Ascending aorta (tissue), 2 donors: ENCODE data around the gene TLR6. TPM values are rescaled to one million over a fixed set of nuclear protein-coding genes. Genes with fewer than 3 reads are reported as not detected.

ENCODE experiments used
- DNase-seq, 2 donors: peaks; one replicate each; pipeline ENCODE4 v3.0.0-alpha.2; 2019; ENCODE audit warnings: low spot score in 2 of 2
- H3K27ac ChIP-seq, 2 donors: fragments of 200-600 bp; sonication (generic); one replicate each; pipeline ENCODE4 v1.5.1; 2016 to 2017; ENCODE audit warnings: mild to moderate bottlenecking in 1 of 2
- H3K27me3 ChIP-seq: fragments of 200-600 bp; sonication (generic); one replicate; pipeline ENCODE4 v1.5.1; 2017
- H3K36me3 ChIP-seq, 2 donors: fragments of 200-600 bp; sonication (generic); one replicate each; pipeline ENCODE4 v1.5.1; 2016
- H3K4me1 ChIP-seq, 2 donors: fragments of 200-600 bp; sonication (generic); one replicate each; pipeline ENCODE4 v1.5.1; 2016 to 2017; ENCODE audit warnings: mild to moderate bottlenecking in 1 of 2
- H3K4me3 ChIP-seq, 2 donors: fragments of 200-600 bp; sonication (generic); one replicate each; pipeline ENCODE4 v1.5.1; 2016 to 2017; ENCODE audit warnings: mild to moderate bottlenecking in 1 of 2
- H3K9me3 ChIP-seq, 2 donors: fragments of 200-600 bp; sonication (generic); one replicate each; pipeline ENCODE4 v1.5.1; 2016
- intact Hi-C: fragments of 100-400 bp; cut with DNase I; formaldehyde crosslinking; loops from one replicate; pipeline ENCODE4 v1.15.1; 2023
- total RNA-seq: library from RNA; depleted of rRNA; stranded (reverse); fragments of >200 nt; gene quantifications from one replicate; pipeline ENCODE4 v1.1.0, GENCODE V29; 2016
- TF ChIP-seq, protein P1 (sequence below), 3 experiments: fragments of 200-600 bp in 2 of 3; fragments of 450-650 bp in 1 of 3; sonication (generic) in 2 of 3; IDR thresholded peaks; one replicate each; pipeline ENCODE4 v1.5.1; 2016 to 2019; ENCODE audit warnings: antibody characterized with exemption in 3 of 3, mild to moderate bottlenecking in 1 of 3, moderate library complexity in 1 of 3

TLR6 gene
- total RNA-seq, 1 donor from 2014 or later = 0.11 TPM

- intact Hi-C loops = loop anchor here (5.0 kb wide), 2 partner anchors 34 to 796 kb away; no protein-coding TSS in a partner anchor
- Histone ChIP-seq H3K27ac (peak overlapping the region; percentile 2 to 50), H3K9me3 (no peaks in the 10 kb centered on the region), H3K4me1 (no peaks in the 10 kb centered on the region), H3K36me3 (no peaks in the 10 kb centered on the region), H3K4me3 (no peak overlapping the region), H3K27me3 (no peaks in the 10 kb centered on the region)
- no peak for DNase-seq
- TF ChIP-seq, protein P1, sequence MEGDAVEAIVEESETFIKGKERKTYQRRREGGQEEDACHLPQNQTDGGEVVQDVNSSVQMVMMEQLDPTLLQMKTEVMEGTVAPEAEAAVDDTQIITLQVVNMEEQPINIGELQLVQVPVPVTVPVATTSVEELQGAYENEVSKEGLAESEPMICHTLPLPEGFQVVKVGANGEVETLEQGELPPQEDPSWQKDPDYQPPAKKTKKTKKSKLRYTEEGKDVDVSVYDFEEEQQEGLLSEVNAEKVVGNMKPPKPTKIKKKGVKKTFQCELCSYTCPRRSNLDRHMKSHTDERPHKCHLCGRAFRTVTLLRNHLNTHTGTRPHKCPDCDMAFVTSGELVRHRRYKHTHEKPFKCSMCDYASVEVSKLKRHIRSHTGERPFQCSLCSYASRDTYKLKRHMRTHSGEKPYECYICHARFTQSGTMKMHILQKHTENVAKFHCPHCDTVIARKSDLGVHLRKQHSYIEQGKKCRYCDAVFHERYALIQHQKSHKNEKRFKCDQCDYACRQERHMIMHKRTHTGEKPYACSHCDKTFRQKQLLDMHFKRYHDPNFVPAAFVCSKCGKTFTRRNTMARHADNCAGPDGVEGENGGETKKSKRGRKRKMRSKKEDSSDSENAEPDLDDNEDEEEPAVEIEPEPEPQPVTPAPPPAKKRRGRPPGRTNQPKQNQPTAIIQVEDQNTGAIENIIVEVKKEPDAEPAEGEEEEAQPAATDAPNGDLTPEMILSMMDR (IDR thresholded peaks at IDR 0.05) = no peak
Measured at GRCh38 chr4:38858097-38858420, 1.4 kb upstream of the TLR6 start.

GRCh38 chr4:38857354-38858096, 908 bp upstream of the TLR6 start:
- no peaks in the 10 kb centered on the region for H3K36me3 ChIP-seq
- peak in 1 of 2 donors; percentile 71 for DNase-seq

GRCh38 chr4:38856046-38856445, 571 bp downstream of the TLR6 start:
- intact Hi-C loops = loop anchor here (2.0 to 5.0 kb wide), 3 partner anchors 36 to 794 kb away; no protein-coding TSS in a partner anchor
- Histone ChIP-seq H3K9me3 (peaks cover 0 to 3% of the 10 kb centered on the region in 2 donors), H3K27ac (peak overlapping the region in 1 of 2 donors; percentile 16), H3K27me3 (no peaks in the 10 kb centered on the region), H3K4me3 (peak overlapping the region; percentile 41 to 59), H3K36me3 (no peaks in the 10 kb centered on the region), H3K4me1 (no peaks in the 10 kb centered on the region)
- TF ChIP-seq, protein P1 (IDR thresholded peaks at IDR 0.05) = no peak
- no peak for DNase-seq

More at GRCh38 chr4:38857354-38858096, 908 bp upstream of the TLR6 start:
- no peak overlapping the region for H3K4me3 ChIP-seq
- TF ChIP-seq, protein P1 (IDR thresholded peaks at IDR 0.05) = no peak
- H3K27ac ChIP-seq = peak overlapping the region; percentile 2 to 50
- intact Hi-C loops = loop anchor here (2.0 to 5.0 kb wide), 3 partner anchors 35 to 795 kb away; no protein-coding TSS in a partner anchor
- no peaks in the 10 kb centered on the region for H3K4me1 ChIP-seq
- no peaks in the 10 kb centered on the region for H3K9me3 ChIP-seq
- H3K27me3 ChIP-seq = no peaks in the 10 kb centered on the region

- H3K4me3 ChIP-seq = no peak overlapping the region
- no peaks in the 10 kb centered on the region for H3K36me3 ChIP-seq
- H3K27ac ChIP-seq = no peak overlapping the region
- intact Hi-C loops = loop anchor here (5.0 kb wide), 2 partner anchors 37 to 793 kb away; no protein-coding TSS in a partner anchor
- TF ChIP-seq, protein P1 (IDR thresholded peaks at IDR 0.05) = no peak
- H3K9me3 ChIP-seq = peaks cover 0 to 3% of the 10 kb centered on the region in 2 donors
- no peak for DNase-seq
- H3K4me1 ChIP-seq = no peaks in the 10 kb centered on the region
- no peaks in the 10 kb centered on the region for H3K27me3 ChIP-seq
Measured at GRCh38 chr4:38855466-38855865, 1.2 kb downstream of the TLR6 start.

DNA sequence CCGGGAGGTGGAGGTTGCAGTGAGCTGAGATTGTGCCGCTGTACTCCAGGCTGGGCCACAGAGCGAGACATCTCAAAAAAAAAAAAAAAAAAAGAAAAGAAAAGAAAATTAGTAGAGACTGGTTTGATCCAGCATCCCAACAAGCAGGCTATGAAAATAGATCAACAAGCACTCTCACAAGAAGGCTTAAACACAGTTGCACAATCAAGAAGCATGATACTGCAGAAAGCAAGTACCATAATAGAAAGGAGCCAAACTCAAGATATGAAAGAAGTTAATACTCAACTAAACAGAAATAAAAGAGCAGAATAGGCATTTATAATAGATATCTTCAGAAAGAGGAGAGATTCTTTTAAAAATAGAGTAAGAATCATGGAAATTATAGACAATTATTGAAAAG, 10.6 kb downstream of the TLR6 start:
- H3K9me3 ChIP-seq = no peaks in the 10 kb centered on the region
- H3K36me3 ChIP-seq = no peaks in the 10 kb centered on the region
- no peak overlapping the region for H3K27ac ChIP-seq
- intact Hi-C loops = no loop called here
- H3K4me3 ChIP-seq = no peak overlapping the region
- no peaks in the 10 kb centered on the region for H3K4me1 ChIP-seq
- H3K27me3 ChIP-seq = no peaks in the 10 kb centered on the region
- no peak for DNase-seq
- TF ChIP-seq, protein P1 (IDR thresholded peaks at IDR 0.05) = no peak
